GM19452 (cell line): ENCODE data around the gene IRF8.

Source experiments
- ATAC-seq: cut with Tn5 transposase; IDR thresholded peaks from one replicate; pipeline ENCODE4 v1.9.1; 2021; ENCODE audit not compliant: unreplicated experiment

Gene IRF8

DNA sequence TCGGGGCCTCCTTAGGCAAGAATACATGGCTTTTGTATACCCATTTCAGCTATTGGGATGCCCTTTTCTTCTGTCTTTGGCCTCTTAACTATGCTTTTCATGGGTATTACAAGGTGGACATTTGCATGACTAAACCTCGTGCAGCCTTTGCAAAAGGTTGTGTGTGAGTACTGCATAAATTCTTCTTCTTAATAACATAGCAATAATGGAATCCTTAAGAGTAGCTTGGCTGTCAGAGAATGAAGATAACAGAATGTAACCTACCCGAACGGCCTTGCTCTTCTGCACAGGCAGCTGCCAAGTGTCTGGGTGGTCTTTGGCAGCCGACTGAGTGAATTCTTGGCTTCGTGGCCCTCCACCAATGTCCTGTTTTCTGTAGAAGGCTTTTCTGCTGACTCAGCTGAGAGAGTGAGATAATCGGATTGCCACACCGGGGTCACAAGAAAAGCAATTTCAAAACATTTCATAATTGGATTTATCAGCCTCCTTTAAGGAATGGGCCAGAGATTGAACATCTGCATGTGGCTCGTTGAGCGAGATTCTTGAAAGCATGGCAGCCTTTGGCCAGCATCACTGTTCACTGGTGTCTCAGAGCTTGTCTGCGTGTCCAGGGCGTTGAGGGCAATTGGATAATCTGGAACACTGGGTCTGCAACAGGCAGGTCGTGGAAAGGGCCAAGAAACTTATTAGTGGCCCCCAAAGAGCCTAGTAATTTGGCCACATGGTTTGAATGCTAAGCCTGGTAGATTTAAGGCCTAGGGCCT lies 13.4 kb downstream of the IRF8 start:
- ATAC-seq, result no peak

DNA sequence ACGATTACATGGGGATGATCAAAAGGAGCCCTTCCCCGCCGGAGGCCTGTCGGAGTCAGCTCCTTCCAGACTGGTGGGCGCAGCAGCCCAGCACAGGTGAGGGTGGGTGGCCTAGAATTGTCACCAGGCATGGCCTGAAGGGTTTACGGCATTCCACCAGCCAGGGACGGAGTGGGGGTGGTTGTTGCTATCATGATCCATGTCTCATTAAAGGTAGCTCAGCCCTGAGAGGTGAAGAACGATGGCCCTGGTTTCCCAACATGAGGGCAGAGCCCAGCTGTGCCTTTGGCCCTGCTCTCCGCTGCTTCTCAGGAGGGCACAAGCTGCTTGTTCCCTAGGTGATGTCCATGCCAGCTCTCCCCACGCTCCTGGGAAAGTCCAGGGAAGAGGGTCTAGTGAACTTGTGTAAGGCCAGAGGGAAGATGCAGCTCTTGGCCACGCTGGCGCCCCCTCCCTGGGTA lies 14.2 kb downstream of the IRF8 start:
- ATAC-seq, result no peak

DNA sequence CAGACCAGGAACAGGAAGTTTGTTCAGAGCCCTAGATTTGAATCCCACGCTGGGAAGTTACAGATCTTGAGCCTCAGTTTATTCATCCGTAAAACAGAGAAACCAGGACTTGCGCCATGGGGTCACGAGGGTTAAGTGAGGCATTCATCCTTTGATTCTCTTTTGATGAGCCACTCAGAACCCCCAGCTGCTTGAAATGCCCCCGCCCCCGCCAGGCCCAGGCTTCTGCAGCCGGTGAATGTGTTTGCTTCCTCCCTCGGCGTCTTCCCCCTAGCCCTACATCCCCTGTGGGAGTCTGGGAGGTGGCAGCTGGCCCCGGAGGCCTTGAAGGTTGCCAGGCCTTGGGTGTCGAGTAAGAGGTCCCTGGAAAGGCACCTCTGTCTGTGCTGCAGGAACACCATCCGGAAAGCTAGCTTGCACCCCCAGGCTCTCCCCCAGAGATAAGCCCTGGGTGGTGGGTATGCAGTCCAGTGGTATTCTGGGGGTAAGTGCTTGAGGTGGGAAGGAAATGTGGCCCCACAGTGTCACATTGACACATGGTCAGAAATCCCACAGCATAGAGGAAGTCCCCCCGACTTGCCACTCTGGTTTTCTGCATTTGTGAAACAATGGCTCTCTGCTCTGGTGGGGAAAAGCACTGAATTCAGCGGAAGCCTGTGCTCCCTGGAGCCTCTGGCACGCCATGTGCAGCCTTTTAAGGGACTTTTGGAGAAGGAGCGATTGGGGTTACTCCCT lies 14.9 kb downstream of the IRF8 start:
- no peak for ATAC-seq

DNA sequence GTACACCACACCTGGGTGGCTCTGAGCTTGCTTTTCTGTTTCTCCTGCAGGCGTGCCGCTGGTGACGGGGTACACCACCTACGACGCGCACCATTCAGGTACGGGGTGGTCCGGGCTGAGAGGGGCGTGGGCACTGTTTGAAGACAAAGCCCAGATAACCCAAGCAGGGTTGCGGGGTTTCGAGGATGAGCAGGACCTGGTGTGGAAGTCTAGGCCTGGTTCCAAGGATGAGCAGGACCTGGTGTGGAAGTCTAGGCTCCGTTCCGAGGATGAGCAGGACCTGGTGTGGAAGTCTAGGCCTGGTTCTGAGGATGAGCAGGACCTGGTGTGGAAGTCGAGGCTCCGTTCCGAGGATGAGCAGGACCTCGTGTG lies 15.4 kb downstream of the IRF8 start:
- no peak for ATAC-seq

DNA sequence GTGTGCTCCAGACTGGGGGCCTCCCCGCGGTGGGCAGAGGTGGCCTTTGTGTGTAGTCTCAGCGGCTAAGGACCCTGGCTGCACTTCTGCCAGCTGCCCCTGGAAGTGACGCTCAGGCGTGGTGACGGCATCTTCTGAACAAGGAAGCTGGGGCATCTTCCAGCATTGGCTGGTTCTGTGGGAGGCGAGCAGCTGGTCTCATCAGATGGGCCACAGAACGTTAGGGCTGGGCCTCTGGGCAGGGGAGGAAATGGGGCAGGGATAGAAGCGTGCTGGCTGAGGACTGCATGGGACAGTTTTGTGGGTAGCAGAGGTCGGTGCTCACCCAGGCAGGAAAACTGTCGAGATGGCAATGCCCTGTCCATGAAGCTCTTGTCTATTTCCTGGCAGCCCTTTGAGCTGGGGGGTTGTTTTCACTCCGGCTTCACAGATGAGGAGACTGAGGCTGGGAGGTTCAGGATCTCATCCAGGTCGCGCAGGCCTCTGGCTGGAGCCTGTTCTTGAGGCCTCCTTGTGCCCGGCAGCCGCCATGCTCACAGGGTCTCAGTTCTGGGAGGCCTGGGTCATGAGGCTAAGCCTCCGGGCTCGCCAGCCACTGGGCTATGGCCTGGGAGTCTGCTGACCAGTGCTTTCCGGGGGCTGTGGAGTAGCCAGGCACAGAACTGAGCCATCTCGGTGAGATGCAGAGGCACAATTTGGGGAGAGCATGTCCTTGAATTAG lies 16.3 kb downstream of the IRF8 start:
- no peak for ATAC-seq

DNA sequence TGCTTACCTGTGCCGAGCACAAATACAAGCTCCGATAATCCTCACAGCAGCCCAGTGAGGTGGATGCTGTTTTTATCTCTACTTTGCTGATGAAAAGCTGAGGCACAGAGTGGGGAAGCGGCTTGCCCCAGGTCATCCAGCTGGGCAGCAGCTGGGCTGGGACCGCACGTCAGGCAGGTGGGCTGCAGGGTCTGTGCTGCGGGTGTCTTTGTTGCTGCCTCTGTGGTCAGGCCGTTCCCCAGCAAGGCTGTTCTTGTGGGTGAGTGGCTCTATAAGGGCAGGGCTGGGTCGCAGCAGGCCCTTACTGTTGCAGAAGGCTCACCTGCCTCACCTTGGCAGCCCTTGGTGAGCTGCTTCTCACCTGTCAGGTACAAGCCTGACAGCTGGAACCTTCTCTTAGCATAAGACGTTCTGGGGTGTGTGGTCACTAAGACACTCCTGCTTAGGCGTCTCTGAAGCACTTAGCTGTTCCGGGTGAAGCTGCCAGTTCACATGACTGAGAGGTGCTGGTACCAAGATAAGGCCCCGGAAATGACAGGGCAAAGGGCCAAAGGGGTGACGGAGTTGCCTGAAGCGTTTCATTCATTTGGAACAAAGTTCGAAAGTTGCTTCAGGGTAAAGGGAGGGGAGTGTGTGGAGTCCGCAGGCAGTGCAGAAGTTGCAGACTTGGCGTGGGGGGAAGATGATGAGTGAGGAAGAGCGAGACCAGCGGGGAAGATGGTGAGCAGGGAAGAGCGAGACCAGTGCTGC lies 17.4 kb downstream of the IRF8 start:
- no peak for ATAC-seq

DNA sequence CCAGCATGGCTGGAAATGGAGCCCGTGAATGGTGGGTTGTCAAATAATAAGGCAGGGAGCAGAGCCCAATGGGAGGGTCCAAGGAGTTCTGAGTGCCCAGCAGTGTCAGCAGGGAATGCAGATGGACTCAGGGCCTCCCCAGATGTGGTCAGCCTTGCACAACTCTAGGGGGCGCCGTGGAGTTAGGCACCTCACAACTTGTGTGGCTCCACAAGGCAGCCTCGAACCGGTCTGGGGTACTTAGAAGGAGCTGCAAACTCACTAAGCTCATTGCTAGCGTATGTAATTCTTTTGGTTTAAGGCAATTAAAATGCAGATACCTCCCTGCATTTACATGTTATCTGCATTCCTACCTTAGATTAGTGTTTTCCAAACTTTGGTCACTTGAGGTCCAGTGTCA lies 18.1 kb downstream of the IRF8 start:
- no peak for ATAC-seq

DNA sequence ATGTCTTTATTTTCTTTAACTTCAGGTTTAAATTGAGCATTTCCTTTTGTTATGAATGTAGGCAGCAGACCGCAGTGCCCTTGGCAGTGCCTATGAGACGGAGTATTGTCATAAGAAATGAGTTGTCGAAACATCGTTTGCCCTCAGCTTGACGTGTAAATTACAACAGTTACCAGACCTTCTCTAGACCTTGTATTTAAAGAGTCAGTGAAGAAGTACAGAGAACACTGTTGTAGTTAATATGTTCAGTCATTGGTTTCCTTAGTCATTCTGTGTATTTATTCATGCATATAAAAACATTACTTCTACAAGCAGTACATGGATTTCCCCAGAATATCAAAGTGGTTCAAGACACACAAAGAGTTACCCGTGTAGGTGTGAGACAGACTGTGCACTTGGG lies 19.0 kb downstream of the IRF8 start:
- no peak for ATAC-seq

DNA sequence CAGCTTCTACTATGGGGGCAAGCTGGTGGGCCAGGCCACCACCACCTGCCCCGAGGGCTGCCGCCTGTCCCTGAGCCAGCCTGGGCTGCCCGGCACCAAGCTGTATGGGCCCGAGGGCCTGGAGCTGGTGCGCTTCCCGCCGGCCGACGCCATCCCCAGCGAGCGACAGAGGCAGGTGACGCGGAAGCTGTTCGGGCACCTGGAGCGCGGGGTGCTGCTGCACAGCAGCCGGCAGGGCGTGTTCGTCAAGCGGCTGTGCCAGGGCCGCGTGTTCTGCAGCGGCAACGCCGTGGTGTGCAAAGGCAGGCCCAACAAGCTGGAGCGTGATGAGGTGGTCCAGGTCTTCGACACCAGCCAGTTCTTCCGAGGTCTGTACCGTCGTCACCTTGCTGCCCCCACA lies 19.5 kb downstream of the IRF8 start:
- no peak for ATAC-seq

DNA sequence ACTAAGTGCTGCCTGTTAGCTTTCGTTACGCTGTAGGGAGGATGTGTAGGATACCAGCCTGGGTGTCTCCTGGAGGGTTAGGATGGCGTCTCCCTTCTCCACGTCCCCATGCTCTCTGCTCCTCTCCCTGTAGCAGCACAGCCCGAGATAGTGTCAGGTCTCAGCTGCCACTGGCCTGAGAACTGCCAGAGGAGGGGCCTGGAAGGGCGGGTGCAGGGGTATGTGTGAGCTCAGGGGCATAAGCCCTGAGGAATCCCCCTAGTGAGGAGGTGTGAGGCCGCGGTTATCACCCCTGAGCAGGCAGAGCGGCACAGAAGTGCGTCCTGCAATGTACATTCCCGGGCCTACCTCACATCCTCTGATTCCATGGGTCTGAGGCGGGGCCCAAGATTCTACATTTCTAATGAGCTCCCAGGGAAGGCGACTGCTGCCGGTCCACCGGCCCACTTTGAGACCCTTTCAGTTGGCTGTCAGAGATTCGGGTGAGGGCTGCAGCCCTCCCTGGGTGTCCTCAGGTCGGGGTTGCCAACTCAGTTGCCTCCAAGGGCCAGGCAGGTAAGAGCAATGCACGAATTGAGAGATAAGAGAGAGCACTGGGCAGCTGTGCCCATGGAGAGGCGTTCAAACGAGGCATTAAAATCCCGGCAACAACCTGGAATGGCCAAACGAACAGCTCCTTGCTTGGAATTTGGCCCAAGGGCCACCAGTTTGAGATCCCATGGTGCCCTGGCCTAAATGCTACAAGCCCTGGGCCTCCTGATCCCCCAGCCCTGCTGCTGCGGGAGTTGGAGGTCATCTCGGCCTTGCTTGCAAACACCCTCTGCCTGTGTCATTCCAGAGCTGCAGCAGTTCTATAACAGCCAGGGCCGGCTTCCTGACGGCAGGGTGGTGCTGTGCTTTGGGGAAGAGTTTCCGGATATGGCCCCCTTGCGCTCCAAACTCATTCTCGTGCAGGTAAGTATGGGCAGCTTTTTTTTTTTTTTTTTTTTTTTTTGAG lies 20.6 kb downstream of the IRF8 start:
- no peak for ATAC-seq

DNA sequence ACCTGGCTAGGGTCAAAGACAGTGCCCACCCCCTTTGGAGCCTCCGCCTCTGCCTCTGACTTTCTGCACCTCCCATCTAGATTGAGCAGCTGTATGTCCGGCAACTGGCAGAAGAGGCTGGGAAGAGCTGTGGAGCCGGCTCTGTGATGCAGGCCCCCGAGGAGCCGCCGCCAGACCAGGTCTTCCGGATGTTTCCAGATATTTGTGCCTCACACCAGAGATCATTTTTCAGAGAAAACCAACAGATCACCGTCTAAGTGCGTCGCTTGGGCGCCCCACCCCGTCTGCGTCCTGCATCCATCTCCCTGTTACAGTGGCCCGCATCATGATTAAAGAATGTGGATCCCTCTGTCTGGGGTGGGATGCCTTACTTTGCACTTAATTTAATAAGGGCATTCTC lies 22.1 kb downstream of the IRF8 start:
- no peak for ATAC-seq

DNA sequence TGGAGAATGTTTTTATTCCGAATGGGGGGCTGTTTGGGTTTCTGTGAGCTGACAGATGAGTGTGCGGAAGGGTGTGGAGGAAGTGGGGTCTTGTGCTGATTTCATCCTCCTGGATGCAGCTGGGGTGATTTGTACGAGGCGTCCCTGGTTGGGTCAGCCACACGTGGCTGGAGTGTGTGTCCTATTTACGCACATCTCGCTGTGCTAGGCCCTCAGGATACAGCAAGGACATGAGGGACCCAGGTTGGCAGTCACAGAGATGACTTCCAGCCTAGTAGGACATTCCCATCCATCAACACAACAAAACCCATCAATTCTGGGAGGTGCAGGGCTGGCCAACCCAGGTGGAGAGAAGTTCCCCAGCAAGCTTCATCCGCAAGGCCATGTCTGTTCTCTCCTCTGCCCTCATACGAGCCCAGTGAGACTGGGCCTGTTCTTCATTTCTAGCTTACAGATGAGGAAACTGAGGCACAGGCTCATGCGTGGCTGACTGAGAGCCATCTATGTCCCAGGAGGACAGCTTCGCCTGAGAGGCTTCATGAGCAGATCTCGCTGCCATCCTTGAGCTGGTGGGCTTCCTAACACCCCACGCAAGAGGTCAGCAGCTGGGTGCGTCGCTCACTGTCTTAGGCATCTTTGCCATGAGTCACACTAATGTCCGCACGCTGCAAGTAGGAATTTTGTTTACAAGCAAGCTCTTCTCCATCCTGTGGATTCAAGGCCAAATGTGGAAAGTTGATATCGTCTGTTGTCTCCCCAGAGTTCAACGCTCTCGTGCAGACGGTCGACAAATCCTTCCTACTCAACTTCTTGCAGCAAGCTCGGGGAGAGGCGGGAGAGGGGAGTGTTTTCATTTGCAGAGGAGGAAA lies 24.4 kb downstream of the IRF8 start:
- ATAC-seq, result no peak

DNA sequence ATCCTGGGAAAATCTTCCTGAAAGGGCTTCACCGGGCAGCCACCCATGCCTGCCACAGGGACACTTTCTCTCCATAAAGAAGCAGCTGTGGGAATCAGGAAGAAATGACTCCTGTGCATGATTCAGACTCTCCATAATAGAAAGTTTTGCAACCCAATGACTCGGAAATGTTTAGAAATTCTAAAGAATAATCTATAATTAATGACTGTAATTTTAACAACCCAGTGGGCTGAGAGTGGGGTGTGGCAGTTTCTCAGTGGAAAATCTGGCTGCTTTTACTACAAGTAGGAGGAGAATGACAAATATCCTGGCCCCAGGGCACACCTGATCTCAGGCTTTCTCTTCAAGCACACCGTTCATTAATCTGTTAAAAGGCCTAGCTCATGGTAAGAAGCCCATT lies 25.7 kb downstream of the IRF8 start:
- no peak for ATAC-seq

DNA sequence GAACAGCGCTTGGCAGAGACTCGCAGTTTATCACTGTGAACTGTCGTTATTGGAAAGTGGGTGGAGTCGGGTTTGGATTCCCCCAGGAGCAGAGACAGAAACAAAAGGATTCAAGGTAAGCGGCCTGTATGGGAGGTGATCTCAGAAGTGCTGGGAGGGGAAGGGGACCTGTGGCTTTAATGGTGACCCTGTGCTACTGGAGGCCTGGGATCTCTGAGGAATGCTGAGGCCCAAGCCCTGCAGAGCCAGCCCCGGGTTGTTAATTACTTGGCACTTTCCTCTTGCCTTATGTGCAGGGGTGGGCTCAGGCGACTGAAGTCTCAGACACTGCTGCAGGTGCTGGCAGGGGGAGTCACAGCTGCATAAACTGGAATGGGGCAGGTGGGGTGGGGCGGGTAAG lies 27.4 kb downstream of the IRF8 start:
- ATAC-seq, result no peak

DNA sequence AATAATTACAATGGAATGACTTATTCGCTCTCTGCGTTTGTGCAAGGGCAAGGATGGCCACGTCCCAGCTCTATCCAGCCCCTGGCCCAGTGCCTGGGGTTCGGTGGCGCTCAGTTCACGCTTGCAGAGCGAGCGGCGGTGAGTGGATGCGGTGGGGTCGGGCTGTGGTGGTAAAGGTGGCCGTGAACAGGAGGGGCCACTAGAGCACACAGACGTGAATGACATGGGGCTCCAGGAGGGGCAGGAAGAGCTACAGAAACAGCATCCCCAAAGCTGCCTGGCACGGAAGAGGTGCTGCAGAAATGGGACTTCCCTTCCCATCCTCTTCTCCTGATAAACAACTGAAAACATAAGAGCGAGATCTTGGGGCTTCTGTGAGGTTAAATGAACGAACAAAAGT lies 28.4 kb downstream of the IRF8 start:
- ATAC-seq, result no peak

DNA sequence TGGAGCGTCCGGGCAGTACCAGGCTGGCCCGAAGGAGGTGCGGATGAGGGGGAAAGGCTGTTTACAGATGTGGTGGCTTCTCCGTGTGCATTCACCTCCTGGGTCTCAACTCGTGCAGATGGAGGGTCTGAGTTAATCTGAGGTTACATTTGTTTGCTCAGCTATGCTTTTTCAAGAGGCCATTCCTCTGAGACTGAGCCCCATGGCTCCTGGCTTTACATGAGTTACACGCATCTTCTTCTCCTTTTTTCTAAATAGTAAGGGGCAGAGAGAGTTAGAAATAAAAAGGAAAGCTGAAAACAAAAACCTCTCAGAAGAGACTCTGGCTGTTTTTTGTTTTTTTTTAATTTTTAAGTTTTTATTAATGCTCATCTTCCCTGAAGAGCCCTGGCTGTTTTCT lies 29.0 kb downstream of the IRF8 start:
- no peak for ATAC-seq

DNA sequence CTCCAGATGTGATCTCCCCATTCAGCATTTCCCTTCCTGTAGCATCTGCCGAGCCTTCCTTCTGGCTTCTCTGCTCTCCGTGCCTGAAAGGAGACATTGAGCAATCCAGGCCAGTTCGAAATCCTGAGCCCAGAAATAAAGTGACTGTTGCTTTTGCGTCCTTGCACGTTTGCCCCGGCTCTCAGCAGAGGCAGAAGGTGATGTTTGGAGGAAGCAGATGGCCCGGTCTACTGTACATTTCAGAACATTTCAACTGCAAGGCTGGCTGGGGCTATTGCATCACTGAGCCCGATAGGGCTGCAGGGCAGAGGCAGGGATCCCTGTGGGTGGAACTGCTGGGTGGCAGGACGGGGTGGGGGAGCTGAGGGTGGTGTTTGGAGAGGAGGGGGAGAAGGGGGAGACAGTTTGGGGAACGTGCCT lies 29.4 kb downstream of the IRF8 start:
- no peak for ATAC-seq

DNA sequence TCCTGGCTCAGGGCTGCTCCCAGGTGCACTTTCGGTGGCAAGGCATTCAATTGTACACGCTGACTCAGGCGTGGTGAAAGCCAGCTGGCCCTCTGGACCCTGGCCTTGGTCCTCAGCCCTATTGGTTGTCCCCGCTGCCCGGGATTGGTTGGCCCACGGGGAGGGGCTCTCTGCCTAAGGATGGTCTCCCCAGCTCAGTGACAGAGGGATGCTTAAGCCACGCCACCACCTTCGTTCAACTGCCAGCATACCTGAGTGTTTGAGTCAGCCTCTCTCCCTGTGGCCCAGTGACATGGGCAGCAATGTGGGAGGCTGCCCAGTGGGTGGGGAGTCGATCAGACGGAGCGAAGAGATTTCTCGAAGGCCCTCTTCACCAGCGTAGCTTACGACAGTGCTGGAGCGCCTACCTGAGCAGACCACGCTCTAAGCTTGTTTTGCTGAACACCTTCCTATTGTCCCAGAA lies 30.3 kb downstream of the IRF8 start:
- no peak for ATAC-seq

DNA sequence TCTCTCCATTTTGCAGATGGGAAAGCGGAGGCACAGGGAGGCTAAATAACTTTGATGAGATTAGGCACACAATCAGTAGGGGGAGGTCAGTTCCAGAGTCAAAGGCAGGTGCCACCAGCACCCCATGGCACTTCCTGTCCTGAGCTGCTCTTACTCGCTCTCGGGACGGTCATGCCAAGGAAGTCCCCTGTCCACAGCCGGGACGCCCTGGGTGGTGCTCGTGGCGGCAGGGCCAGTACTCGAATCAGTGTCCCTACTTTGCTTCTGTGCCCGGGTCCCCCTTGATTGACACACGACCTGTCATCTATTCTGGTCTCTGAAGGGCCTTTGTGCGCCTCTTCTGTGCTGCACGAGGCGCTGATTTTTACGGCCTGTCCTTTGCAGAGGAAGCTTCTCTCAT lies 31.3 kb downstream of the IRF8 start:
- ATAC-seq, result no peak
